MM.1S (cell line): Measurements from ENCODE around the gene GSTCD.

Experiments
- EZH2 ChIP-seq: fragments of 300-600 bp; sonication (generic); optimal IDR thresholded peaks from 2 replicates; pipeline ENCODE3; 2017; ENCODE audit warnings: low read depth, mild to moderate bottlenecking, antibody characterized with exemption, low read length, mixed read lengths
- TF ChIP-seq, protein P1 (sequence below): fragments of 300-600 bp; sonication (generic); IDR thresholded peaks from 2 replicates; pipeline ENCODE4 v1.5.1; 2016; ENCODE audit warnings: antibody characterized with exemption, low read length, mixed read lengths

DNA sequence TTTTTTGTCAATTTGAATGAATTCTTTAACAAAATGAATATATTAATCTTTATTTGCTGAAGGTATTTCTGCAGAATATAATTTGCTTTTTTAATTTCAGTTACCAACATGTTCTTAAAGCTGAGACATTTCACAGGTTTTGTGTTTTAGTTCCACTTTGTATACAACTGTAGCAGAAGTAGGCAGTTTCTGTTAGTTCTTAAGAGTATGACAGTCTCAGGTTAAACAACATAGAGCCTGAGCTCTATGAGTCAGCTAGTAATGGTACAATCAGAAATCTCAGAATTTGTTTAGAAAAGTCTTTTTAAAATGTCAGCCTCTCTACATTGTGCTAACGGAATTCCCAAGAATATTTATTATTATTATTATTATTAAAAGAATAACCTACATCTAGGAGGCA is 50.4 kb downstream of the GSTCD start:
- TF ChIP-seq, protein P1, sequence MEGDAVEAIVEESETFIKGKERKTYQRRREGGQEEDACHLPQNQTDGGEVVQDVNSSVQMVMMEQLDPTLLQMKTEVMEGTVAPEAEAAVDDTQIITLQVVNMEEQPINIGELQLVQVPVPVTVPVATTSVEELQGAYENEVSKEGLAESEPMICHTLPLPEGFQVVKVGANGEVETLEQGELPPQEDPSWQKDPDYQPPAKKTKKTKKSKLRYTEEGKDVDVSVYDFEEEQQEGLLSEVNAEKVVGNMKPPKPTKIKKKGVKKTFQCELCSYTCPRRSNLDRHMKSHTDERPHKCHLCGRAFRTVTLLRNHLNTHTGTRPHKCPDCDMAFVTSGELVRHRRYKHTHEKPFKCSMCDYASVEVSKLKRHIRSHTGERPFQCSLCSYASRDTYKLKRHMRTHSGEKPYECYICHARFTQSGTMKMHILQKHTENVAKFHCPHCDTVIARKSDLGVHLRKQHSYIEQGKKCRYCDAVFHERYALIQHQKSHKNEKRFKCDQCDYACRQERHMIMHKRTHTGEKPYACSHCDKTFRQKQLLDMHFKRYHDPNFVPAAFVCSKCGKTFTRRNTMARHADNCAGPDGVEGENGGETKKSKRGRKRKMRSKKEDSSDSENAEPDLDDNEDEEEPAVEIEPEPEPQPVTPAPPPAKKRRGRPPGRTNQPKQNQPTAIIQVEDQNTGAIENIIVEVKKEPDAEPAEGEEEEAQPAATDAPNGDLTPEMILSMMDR, result no peak
- no peak for TF ChIP-seq EZH2
